HG02610 (cell line): ENCODE results near the gene MAST1.
"Not testable (repeated sequence)": the region's sequence is repeated elsewhere in the genome, so short reads cannot be mapped to it uniquely, and the experiment has no call there.

Experiments used
- ATAC-seq: cut with Tn5 transposase; IDR thresholded peaks from one replicate; pipeline ENCODE4 v1.9.1; 2021; ENCODE audit warnings: mild to moderate bottlenecking, moderate library complexity; ENCODE audit not compliant: unreplicated experiment

Gene MAST1

DNA sequence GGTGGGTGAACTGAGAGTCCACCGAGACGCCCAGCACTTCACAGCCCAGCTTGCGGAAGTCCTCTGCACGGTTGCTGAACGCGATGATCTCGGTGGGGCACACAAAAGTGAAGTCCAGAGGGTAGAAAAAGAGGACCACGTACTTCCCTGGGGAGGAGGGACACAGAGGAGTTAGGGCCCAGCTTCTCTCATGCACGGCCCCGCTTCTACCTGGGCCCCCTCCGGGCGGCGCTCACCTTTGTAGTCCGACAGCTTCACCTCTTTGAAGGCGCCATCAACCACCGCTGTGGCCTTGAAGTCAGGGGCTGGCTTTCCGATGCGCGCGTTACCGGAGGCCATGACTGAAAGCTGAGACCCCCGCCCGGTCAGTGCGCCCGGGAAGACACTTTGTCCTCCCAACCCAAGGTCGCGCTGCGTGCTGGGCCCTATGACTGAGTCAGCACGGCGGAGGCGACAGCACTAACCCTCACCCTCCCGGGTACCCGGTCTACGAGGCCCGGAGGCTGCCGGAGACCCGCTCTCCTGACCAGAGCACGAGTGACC, 37.3 kb upstream of the MAST1 start:
- no peak for ATAC-seq

DNA sequence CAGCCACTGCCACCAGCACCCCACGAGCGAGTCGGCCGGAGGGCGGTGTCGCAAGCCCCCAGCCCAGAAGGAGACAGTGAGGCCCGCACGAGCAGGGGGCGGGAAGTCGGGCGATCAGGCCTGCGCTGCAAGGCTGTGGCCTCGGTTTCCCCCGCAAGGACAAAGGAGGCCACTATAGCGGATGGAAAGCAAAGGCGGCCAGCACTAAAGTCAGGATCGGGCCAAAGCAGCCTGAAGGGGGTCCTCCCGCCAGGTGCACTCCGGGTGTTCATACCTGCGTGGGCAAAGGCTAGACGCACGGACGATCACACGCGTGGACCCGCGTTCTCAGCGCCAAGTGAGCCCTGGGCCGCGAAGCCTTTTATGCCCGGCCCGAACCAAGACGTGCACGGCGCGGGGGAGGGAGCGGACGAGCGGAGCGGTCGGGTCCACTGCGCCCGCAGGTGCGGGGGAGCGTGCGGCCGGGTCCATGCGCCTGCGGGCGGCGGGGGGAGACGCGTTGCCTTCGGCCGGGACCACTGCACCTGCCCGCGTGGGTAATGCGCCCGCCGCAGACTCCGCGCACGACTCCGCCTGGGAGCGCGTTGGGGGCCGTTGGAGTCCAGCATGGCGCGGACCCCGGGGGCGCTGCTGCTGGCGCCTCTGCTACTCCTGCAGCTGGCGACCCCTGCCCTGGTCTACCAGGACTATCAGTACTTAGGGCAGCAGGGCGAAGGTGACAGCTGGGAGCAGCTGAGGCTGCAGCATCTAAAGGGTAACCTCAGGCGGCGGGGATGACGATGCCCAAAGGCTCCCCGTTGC, 36.6 kb upstream of the MAST1 start, which contains the start of the genes PRDX2 and THSD8:
TSS of gene PRDX2 (minus strand) at position 335 of the 801 bp plus-strand sequence. CDS start 539 bp downstream, outside the sequence.
TSS of gene THSD8 (plus strand) at position 604 of the 801 bp plus-strand sequence. CDS start at position 607, 3 bp downstream.
- no peak for ATAC-seq

DNA sequence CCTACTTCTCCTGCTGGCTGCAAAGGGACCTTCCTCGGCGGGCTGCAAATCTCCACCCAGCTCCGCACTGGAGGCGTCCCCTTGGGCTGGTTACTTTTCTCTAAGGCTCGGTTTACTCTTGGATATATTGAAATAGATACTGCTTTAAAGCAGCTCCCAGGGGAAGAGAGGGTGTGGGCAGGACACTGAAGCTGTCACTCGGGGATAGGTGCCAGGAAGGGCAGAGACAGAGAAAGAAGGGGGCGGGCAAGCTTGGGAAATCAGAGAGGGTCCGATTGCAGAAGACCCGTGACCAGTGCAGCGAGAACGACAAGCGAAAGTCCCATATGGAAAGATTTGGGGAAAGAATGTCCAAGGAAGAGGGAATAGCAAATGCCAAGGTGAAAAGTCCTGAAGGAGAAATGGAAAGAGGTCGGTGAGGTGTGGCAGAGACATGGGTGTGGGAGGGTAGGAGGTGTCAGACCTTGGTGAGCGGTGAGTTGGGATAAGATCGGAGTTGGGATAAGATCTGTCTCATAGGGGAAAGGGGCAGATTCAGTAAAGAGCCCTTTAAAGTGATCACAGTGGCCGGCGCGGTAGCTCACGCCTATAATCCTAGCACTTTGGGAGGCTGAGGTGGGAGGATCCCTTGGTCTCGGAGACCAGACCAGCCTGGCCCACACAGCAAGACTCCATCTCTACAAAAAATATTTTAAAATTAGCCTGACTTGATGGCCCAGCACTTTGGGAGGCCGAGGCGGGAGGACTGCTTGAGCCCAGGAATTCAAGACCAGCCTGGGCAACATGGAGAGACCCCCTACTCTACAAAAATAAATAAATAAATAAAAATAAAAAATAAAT, 35.8 kb upstream of the MAST1 start:
- ATAC-seq: no peak

DNA sequence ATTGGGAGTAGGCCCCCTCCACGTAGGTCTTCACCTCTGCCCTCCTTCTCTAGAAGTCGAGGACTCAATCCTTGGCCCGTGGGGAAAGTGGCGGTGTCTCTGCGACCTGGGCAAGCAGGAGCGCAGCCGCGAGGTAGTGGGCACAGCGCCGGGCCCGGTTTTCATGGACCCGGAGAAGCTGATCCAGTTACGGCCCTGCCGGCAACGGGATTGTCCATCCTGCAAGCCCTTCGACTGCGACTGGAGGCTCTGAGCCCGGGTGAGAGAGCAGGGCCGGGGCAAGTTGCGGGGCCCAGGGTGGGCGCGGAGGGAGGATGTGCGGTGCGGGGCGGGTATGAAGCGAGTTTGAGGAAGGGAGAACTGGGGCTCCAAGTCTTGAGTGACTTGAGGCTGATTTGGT, 34.3 kb upstream of the MAST1 start:
- no peak for ATAC-seq

DNA sequence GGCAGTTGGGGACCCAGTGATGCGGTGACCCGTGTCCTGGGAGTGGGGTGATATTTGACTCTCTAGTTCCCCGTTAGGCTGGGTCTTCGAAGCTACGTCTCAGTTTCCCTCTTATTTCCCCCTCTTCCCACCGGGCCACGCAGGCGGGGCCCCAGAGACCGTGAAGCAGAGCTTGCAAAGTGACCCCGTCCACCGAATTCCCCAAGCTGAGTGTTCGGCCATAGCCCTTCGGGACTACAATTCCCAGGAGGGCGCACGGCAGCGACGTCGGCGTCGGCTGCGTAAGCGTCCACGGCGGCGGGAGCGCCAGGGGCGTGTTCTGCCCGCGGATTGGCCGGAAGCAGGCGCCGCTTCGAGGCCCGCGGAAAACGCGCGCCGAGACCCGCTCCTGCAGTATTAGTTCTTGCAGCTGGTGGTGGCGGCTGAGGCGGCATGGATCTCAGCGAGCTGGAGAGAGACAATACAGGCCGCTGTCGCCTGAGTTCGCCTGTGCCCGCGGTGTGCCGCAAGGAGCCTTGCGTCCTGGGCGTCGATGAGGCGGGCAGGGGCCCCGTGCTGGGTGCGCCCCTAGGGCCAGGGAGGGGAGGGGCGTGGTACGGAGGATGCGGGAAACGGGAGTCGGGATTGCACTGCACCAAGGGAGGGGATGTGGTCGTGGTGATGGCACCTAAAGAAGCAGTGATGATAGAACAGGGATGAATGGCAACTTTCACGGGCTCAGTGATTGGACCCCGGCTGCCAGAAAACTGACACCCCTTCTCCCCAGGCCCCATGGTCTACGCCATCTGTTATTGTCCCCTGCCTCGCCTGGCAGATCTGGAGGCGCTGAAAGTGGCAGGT, 31.9 kb upstream of the MAST1 start, which contains the start of gene RNASEH2A:
TSS of gene RNASEH2A (plus strand) at position 343 of the 840 bp plus-strand sequence. CDS start at position 433, 90 bp downstream.
- ATAC-seq: peak; percentile 75

DNA sequence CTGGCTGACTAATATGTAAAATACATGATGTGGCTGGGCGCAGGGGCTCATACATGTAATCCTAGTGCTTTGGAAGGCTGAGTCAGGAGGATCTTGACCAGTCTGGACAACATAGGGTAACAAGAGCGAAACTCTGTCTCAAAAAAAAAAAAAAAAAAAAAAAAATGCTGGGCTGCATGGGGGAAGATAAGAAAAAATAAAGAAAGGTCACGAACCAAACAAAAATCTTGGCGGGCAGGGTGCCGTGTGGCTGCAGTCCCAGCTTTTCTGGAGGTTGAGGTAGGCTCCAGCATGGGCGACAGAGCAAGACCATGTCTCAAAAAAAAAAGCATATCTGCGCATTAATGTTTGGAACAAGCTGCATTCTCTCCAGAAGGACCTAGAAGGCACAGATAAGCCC, 23.2 kb upstream of the MAST1 start:
- no peak for ATAC-seq

DNA sequence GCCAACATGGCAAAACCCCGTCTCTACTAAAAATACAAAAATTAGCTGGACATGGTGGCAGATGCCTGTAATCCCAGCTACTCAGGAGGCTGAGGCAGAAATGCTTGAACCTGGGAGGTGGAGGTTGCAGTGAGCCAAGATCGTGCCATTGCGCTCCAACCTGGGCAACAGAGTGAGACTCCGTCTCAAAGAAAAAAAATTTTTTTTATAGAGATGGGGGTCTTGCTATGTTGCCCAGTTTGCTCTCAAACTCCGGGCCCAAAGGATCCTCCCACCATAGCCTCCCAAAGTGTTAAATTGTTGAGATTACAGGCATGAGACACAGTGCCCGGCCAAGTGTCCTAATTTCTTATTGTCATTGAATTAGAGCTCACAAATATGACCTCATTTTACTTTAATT, 21.1 kb upstream of the MAST1 start:
- ATAC-seq: not testable (repeated sequence)

DNA sequence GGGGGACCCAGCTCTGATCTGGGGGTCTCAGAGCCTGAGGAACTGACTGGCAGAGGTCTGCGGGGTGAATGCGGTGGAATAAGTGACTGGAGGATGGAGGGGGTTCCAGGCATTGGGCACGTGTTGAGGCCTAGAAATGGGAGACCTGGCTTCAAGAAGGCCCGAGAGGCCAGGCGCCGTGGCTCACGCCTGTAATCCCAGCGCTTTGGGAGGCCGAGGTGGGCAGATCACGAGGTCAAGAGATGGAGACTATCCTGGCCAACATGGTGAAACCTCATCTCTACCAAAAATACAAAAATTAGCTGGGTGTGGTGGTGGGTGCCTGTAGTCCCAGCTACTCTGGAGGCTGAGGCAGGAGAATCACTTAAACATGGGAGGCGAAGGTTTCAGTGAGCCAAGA, 20.5 kb upstream of the MAST1 start:
- ATAC-seq: not testable (repeated sequence)

DNA sequence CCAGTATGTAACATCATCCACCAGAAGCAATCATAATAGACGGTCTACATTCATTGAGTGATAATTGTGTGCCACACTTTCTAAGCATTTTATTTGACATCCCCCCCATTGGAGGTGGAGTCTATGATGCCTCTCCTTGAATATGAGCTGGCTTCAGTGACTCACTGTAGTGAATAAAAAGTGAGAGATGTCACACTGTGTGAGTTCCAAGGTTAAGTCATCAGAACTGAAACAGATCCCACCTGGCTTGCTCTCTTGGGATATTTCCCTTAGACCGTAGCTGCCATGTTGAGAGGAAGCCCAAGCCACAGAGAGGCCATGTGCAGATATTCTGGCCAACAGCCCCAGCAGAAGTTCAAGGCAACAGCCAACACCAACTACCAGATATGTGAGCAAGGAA, 16.6 kb upstream of the MAST1 start:
- ATAC-seq: no peak

DNA sequence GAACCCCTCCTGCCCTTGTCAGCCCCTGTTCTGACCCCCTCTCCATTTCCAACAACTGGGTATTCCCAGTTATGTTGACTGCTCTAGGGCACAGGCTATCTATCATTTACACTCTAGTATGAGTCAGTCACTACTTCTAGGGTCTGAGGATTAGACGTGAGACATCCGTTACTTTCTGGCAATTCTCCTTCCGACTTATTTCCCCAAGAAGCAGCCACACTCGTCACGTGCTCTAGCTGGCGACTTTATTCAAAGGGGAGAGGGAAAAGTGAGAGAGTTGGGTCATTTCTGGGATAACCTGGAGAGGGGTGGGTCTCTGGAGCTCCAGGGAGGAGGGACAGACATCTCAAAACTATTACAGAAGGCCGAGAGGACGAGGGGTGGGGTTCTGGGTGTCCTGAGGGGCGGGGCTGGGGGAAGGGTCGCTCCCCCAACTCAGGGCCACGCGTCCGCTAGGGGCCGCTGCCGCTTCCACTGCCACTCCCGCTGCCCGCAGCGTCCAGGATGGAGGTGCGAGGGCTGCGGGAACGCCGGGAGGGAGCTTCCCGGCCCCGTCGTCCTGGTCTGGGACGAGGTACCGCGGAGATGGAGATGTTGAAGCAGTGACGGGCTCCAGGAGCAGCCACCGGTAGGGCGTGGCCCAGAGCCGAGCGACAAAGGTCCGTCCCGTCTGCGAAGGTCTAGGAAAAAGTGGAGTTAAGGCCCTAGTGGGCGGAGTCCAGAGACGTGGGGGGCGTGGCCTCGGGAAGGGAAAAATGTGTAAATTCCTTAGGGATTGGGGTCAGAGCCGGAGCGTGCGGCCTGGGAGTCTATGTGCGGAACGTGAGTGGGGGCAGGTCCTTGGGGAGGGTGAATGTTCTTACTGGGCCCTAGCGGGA, 12.8 kb upstream of the MAST1 start:
- no peak for ATAC-seq

DNA sequence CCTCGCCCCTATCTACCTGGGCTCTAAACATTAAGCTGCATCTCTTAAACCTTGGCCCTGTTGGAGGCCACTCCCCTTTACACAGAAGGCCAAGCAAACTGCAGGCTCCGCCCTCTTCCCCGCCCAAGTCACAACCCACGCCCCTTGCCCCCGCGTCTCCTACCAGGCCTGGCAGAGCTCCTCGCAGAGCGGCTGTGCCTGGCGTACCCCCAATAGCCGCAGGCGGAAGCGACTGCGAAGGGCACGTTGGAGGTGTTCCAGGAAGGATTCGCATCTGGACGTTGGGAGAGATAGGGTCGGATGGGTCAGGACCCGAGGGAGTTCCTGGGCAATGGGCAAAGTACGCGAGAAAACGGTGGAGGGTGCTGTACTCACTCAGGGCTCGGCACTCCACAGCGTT, 9.8 kb upstream of the MAST1 start:
- ATAC-seq: no peak

DNA sequence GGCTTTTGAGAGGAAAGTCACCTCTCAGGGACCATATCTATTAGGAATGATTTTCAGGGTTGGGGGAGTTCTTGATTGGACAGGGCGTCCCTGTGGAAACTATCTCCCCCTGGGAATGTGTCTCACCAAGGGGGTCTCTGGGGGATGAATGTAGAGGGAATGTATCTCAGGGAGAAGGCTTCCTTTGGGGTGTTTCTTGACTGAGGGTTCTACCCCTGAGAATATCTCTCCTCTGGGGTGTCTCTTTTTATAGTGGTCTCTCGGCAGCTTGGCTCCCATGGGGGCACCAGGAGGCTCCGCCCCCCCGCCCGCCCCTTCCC, 4.9 kb upstream of the MAST1 start:
- no peak for ATAC-seq

DNA sequence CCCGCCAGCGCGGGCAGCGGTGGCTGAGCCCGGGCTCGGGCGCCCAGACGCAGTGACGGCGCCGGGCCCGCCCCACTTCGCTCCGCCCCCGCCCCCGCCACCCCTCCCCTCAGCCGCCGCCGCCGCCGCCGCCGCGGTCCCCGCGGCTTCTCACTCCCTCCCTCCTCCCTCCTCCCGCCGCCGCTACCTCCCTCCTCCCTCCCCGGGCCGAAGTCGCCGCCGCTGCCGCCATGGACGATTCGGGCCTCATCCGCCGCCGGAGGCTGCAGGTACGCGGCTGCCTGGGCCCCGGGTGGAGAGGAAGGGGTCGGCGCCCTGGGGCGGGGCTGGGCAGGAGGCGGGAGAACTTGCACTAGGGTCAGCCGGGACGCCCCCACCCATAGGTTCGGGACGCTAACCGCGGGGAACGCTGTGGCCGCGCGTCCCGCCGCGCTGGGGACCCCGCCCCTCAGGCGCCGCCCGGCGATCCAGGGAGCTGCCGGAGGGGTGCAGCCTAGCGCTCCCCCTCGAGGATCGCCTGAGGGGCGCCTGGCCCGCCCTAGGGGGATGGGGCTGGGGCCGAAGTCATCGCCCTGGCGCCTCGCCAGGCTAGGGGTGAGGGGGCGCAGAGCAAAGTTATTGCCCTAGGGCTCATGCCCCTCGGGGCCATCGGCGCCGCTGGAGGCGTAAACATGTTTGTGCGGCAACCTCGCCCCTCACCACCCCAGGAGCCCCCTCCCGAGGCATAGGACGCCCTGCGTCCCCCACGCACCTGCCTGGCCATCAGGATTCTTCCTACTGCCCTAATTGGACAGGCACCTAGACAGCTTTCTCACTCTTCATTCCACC, 4.4 kb upstream of the MAST1 start:
- no peak for ATAC-seq

DNA sequence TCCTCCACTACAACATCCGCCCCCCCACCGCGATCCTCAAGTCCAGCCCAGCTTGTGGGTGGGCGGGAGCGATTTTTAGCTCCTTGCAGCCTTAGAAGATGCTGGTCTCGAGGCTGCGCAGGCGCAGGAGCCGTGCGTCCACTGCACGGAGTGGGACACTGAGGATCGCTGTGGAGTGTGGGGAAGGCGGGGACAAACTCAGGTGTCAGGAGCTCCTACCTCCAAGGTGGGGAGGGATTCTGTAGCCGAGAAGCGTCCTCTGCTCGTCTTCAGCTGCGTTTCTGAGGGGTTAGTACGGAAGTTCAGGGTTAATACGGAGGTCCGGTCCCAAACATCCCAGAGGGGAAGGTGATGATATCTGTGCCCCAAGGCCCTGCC, 3.8 kb upstream of the MAST1 start, which contains the start of gene RTBDN:
TSS of gene RTBDN (minus strand) at position 14 of the 378 bp plus-strand sequence. CDS start 4,600 bp downstream, outside the sequence.
- ATAC-seq: no peak

DNA sequence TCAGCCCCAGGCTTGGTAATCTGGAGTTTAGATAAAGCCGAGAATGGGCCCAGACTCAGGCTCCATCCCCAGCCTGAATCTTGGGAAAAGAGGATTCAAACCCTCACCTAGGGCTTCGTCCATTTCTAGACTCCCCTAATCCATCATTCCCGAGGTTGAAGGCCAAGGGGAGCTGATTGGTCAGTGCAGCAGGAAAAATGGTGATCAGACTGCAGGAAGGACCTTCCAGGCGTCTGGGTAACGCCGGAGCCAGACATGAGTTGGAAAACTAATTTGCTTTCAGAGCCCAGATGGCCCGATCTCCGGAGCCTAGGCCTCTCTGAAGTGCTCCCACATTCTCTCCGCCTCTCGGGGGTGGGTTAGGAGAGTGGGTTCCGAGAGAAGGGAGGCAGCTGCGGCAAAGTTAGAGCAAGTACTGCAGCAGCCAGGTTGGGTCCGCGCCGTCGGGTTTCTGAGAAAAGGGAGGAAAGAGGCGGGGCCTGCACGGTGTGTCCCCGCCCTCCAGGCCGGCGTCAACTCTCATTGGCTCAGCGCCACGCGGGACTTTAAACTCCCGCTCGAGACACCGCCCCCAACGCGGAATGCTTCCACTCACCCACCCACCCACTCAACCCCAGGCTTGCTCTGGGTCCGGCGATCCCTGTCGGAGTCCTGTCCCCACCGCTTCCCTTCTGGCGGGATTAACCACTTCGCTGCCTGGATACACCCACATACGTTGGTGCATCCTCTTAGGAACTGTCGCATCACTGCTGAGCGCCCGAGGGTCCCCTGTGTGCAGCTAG, 3.1 kb upstream of the MAST1 start:
- ATAC-seq: no peak

DNA sequence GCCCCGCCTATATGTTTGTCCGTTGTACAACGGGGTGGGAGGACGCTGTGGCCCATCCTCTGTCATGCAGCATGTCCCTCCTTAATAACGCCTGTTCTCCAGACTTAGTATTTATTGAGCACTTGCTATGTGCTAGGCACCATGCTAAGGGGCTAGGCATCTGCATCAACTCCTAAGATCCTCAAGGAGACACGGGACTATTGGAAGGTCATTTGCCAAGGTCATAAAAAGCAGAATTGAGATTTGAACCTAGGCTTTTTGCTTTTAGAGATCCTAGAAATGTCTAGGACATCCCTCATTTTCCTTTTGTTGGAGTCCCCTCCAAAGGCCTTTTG, 1.8 kb upstream of the MAST1 start:
- no peak for ATAC-seq

DNA sequence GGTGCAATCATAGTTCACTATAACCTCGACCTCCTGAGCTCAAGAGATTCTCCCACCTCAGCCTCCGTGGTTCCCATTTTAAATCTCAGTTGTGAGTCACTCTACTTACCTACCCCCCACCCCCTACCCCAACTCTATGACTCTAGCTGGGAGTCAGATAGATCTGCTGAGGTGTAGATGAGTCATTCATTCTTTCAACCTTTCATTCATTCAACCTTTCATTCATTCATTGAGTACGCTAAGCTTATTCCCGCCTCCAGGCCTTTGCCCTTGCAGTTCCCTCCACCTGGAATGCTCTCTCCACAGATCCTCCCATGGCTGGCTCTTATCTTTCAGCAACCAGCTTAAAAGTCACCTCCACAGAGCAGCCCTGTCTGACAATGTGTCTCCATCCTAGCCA, 1.1 kb upstream of the MAST1 start:
- no peak for ATAC-seq
